Ishikawa (cell line): ENCODE measurements around the gene CNNM3.

Source experiments
- CEBPB ChIP-seq: IDR thresholded peaks from 2 replicates; pipeline ENCODE4 v1.6.1; 2012
- CREB1 ChIP-seq: IDR thresholded peaks from 2 replicates; pipeline ENCODE4 v1.6.1; 2012; ENCODE audit warnings: low read depth
- EGR1 ChIP-seq: IDR thresholded peaks from 2 replicates; pipeline ENCODE4 v1.6.1; 2012
- EP300 ChIP-seq: IDR thresholded peaks from 2 replicates; pipeline ENCODE4 v1.6.1; 2012; ENCODE audit warnings: borderline replicate concordance
- FOXM1 ChIP-seq: IDR thresholded peaks from 2 replicates; pipeline ENCODE4 v1.6.1; 2012; ENCODE audit warnings: low read depth, borderline replicate concordance
- RAD21 ChIP-seq: IDR thresholded peaks from 2 replicates; pipeline ENCODE4 v1.6.1; 2012; ENCODE audit warnings: low read depth
- TEAD4 ChIP-seq: IDR thresholded peaks from 2 replicates; pipeline ENCODE4 v1.6.1; 2012
- YY1 ChIP-seq: IDR thresholded peaks from 2 replicates; pipeline ENCODE4 v1.6.1; 2012; ENCODE audit warnings: low read depth
- TF ChIP-seq, protein P1 (sequence below): IDR thresholded peaks from 2 replicates; pipeline ENCODE4 v1.6.1; 2012; ENCODE audit warnings: low read depth, mild to moderate bottlenecking

DNA sequence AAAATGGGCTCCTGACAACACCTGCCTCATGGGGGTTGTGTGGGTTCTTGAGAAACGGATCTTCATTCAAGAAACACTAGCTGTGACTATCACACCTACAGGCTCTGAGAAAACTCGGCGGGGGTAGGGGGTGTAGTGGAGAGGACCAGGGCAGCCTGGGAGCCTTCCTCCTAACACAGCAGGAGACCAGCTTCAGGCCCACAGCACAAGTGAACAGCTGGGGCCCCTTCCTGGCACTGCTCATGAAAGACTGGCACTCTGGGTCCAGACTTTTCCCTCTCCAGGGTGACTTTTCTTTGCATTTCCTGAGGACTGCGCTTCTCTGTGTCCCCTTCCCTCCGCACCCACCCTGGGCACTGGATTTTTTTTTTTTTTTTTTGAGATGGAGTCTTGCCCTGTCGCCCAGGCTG is 61.0 kb downstream of the CNNM3 start:
- TF ChIP-seq FOXM1 (no peak), YY1 (no peak), EP300 (no peak), TEAD4 (no peak), RAD21 (no peak), CREB1 (no peak), CEBPB (no peak), EGR1 (no peak)
- TF ChIP-seq, protein P1, sequence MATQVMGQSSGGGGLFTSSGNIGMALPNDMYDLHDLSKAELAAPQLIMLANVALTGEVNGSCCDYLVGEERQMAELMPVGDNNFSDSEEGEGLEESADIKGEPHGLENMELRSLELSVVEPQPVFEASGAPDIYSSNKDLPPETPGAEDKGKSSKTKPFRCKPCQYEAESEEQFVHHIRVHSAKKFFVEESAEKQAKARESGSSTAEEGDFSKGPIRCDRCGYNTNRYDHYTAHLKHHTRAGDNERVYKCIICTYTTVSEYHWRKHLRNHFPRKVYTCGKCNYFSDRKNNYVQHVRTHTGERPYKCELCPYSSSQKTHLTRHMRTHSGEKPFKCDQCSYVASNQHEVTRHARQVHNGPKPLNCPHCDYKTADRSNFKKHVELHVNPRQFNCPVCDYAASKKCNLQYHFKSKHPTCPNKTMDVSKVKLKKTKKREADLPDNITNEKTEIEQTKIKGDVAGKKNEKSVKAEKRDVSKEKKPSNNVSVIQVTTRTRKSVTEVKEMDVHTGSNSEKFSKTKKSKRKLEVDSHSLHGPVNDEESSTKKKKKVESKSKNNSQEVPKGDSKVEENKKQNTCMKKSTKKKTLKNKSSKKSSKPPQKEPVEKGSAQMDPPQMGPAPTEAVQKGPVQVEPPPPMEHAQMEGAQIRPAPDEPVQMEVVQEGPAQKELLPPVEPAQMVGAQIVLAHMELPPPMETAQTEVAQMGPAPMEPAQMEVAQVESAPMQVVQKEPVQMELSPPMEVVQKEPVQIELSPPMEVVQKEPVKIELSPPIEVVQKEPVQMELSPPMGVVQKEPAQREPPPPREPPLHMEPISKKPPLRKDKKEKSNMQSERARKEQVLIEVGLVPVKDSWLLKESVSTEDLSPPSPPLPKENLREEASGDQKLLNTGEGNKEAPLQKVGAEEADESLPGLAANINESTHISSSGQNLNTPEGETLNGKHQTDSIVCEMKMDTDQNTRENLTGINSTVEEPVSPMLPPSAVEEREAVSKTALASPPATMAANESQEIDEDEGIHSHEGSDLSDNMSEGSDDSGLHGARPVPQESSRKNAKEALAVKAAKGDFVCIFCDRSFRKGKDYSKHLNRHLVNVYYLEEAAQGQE = no peak
